ENCODE measurements around the gene GPR34. TPM values are rescaled to one million over a fixed set of nuclear protein-coding genes. Genes with fewer than 3 reads are reported as not detected.
"Not testable (repeated sequence)": the region's sequence is repeated elsewhere in the genome, so short reads cannot be mapped to it uniquely, and the experiment has no call there.

GPR34 gene, protein sequence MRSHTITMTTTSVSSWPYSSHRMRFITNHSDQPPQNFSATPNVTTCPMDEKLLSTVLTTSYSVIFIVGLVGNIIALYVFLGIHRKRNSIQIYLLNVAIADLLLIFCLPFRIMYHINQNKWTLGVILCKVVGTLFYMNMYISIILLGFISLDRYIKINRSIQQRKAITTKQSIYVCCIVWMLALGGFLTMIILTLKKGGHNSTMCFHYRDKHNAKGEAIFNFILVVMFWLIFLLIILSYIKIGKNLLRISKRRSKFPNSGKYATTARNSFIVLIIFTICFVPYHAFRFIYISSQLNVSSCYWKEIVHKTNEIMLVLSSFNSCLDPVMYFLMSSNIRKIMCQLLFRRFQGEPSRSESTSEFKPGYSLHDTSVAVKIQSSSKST
- 33.6 TPM for total RNA-seq
- long read RNA-seq, transcript GPR34-202 (3 exons, 1,928 nt) = major isoform, 19 of 23 reads
- long read RNA-seq, partial matches to known transcripts = 1 of 23 reads
- long read RNA-seq, other reads (novel, unspliced or antisense) = 3 of 23 reads

DNA sequence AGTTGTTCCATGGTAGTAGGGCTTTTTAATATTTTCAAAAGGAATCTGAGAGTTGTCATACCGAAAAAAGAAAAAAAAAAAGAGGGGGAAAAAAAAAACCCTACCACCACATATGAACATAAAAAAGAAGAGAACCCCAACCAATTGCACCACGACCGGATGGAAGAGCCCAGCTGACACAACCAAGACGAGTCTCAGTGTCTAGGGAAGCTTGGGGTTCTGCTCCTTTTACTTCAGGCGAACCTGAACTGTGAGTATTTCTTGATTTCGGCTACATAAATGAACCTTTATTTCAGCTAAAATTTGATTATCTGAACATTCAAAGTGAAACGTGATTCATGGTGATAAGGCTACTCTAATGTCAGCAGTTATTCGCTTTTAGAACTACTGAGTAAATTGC is at the start of gene GPR34:
TSS of gene GPR34 (plus strand) at position 139 of the 400 bp plus-strand sequence. CDS start 6,661 bp downstream, outside the sequence.
- peaks cover 3% of the 10 kb centered on the region for H3K4me1 ChIP-seq
- TF ChIP-seq, protein P1, sequence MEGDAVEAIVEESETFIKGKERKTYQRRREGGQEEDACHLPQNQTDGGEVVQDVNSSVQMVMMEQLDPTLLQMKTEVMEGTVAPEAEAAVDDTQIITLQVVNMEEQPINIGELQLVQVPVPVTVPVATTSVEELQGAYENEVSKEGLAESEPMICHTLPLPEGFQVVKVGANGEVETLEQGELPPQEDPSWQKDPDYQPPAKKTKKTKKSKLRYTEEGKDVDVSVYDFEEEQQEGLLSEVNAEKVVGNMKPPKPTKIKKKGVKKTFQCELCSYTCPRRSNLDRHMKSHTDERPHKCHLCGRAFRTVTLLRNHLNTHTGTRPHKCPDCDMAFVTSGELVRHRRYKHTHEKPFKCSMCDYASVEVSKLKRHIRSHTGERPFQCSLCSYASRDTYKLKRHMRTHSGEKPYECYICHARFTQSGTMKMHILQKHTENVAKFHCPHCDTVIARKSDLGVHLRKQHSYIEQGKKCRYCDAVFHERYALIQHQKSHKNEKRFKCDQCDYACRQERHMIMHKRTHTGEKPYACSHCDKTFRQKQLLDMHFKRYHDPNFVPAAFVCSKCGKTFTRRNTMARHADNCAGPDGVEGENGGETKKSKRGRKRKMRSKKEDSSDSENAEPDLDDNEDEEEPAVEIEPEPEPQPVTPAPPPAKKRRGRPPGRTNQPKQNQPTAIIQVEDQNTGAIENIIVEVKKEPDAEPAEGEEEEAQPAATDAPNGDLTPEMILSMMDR (IDR thresholded peaks at IDR 0.05) = no peak
- H3K9me3 ChIP-seq = no peaks in the 10 kb centered on the region
- no peak for ATAC-seq
- no peaks in the 10 kb centered on the region for H3K36me3 ChIP-seq
- intact Hi-C loops (cut with DNase I) = no loop called here
- peak within 1 kb of the TSS; percentile 27 for H3K4me3 ChIP-seq
- DNase-seq = no peak
- H3K27me3 ChIP-seq (ENCODE audit: low read depth) = no peaks in the 10 kb centered on the region
- H3K27ac ChIP-seq = no peak within 1 kb of the TSS

DNA sequence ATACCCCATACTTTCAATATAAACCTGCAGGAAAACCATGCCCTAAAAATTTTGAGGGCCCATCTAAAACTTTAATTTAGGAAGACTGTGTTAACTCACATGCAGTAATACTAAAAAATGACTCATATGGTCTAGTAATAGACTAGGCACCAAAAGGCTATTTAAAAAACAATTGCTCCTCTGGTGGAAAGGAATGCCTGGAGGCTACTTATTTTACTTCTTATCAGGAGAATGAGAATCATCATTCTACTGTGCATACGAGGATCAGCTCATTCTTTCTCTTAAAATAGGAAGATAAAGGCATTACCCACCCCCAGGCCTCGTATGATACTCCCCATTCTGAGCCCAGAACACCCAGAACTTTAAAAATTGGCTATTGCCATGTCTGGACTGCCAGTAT is 42.6 kb upstream of the GPR34 start:
- intact Hi-C loops (cut with DNase I); H3K9me3 ChIP-seq; H3K27me3 ChIP-seq (ENCODE audit: low read depth): not testable (repeated sequence)

DNA sequence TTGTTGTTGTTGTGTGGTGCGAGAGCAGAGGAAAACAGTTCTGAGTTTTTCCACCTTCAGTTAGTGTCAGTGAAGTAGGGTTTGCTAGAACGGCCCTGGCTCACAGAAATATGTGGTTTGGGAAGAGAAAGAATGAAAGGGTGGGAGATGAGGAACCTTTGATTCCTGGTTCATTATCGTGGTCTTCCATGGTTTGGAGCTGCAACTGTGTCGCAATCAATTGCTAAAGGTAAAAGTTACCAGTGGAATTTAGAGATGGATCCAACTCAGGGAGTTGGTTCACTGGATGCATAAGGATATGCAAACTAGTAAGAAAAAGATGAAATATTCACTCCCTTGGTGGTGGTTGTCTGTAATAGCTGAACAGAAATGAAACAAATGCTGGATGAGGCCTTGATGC is 35.6 kb upstream of the GPR34 start:
- no peak overlapping the region for H3K27ac ChIP-seq
- intact Hi-C loops (cut with DNase I) = no loop called here
- TF ChIP-seq, protein P1 (IDR thresholded peaks at IDR 0.05) = no peak
- no peak overlapping the region for H3K4me3 ChIP-seq
- ATAC-seq (no peak), DNase-seq (no peak)
- no peaks in the 10 kb centered on the region for H3K9me3 ChIP-seq
- peaks cover 5% of the 10 kb centered on the region for H3K36me3 ChIP-seq
- no peaks in the 10 kb centered on the region for H3K27me3 ChIP-seq (ENCODE audit: low read depth)
- no peaks in the 10 kb centered on the region for H3K4me1 ChIP-seq

More for the DNA sequence above, 42.6 kb upstream of the GPR34 start:
- not testable (repeated sequence) for H3K4me3 ChIP-seq, H3K36me3 ChIP-seq, H3K27ac ChIP-seq, DNase-seq, H3K4me1 ChIP-seq, ATAC-seq

DNA sequence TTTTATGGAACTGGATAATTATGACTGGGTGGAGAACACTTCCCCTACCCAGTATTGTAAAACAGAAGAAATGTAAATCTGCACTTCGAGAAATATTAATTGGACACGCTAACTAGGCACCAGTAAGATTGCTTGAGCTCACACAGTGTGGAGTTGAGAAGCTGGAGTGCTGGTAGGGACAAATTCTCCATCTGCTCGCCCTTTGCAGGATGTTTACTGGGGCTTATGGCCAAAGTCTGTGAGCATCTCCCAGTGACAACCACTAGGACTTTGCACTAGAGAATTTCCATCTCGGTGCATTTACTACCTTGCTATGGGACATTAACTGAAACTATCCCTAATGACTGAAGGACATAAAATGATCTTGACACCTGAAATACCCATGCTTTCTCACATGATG is 33.7 kb upstream of the GPR34 start:
- H3K4me1 ChIP-seq = no peaks in the 10 kb centered on the region
- H3K27me3 ChIP-seq (ENCODE audit: low read depth) = no peaks in the 10 kb centered on the region
- H3K36me3 ChIP-seq = peaks cover 23% of the 10 kb centered on the region
- H3K27ac ChIP-seq = no peak overlapping the region
- intact Hi-C loops (cut with DNase I) = no loop called here
- DNase-seq = no peak
- H3K4me3 ChIP-seq = no peak overlapping the region
- ATAC-seq = no peak
- no peaks in the 10 kb centered on the region for H3K9me3 ChIP-seq
- TF ChIP-seq, protein P1 (IDR thresholded peaks at IDR 0.05) = no peak

DNA sequence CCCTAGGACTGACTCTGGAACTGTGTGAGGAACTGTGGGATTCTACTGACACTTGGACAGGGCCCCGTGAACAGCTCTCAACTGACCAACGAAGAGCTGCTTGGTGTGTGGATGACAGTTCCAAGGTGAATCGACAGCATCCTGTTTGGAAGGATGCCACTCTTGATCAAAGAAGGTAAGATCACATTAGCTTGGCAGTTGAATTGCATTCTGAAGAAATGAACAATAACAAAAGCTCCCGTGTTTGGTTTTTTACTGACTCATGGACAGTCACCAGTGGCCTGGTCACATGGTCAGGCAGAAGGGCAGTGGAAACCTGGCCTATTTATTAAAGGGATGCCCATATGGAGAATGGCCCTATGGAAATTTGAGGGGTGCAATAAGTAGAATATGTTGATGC is 33.1 kb upstream of the GPR34 start:
- no peak for ATAC-seq
- intact Hi-C loops (cut with DNase I) = no loop called here

More for the DNA sequence above, 33.1 kb upstream of the GPR34 start:
- peaks cover 28% of the 10 kb centered on the region for H3K36me3 ChIP-seq
- no peaks in the 10 kb centered on the region for H3K4me1 ChIP-seq
- no peaks in the 10 kb centered on the region for H3K27me3 ChIP-seq (ENCODE audit: low read depth)
- no peak for DNase-seq
- H3K27ac ChIP-seq = no peak overlapping the region
- no peak overlapping the region for H3K4me3 ChIP-seq
- TF ChIP-seq, protein P1 (IDR thresholded peaks at IDR 0.05) = no peak
- no peaks in the 10 kb centered on the region for H3K9me3 ChIP-seq
